Subcutaneous adipose tissue (tissue), 4 donors: ENCODE results near the gene NEGR1. TPM values are rescaled to one million over a fixed set of nuclear protein-coding genes. Genes with fewer than 3 reads are reported as not detected.

ENCODE experiments used
- CTCF ChIP-seq: fragments of 450-650 bp; IDR thresholded peaks from one replicate; pipeline ENCODE4 v1.5.1; 2016; ENCODE audit warnings: low read depth, mild to moderate bottlenecking, control low read depth, antibody characterized with exemption, moderate library complexity
- total RNA-seq, 4 donors: library from RNA; depleted of rRNA; stranded (reverse); fragments of >200 nt; gene quantifications; one replicate each; pipeline ENCODE4 v1.1.0, GENCODE V29; 2016

The NEGR1 gene
- total RNA-seq, 4 donors from 2014 or later: 18.6 to 42.9 (median 35.3) TPM

- TF ChIP-seq CTCF: no peak
These were observed 270.6 kb downstream of the NEGR1 start for GRCh38 chr1:72011721-72012120.

- no peak for TF ChIP-seq CTCF
These were observed 272.3 kb downstream of the NEGR1 start for GRCh38 chr1:72010094-72010431.

- TF ChIP-seq CTCF: no peak
These were observed 272.9 kb downstream of the NEGR1 start for GRCh38 chr1:72009173-72010093.

- no peak for TF ChIP-seq CTCF
These were observed 275.0 kb downstream of the NEGR1 start for GRCh38 chr1:72007312-72007711.

GRCh38 chr1:72006092-72006491 lies 276.2 kb downstream of the NEGR1 start:
- no peak for TF ChIP-seq CTCF

- no peak for TF ChIP-seq CTCF
These were observed 279.2 kb downstream of the NEGR1 start for GRCh38 chr1:72003092-72003491.

- no peak for TF ChIP-seq CTCF
These were observed 281.5 kb downstream of the NEGR1 start for GRCh38 chr1:72000809-72001208.
